HG02885 (cell line): ENCODE measurements around the gene HP1BP3.
"Not testable (repeated sequence)": the region's sequence is repeated elsewhere in the genome, so short reads cannot be mapped to it uniquely, and the experiment has no call there.

Source experiments
- ATAC-seq: cut with Tn5 transposase; IDR thresholded peaks from one replicate; pipeline ENCODE4 v1.9.1; 2021; ENCODE audit warnings: mild to moderate bottlenecking; ENCODE audit not compliant: unreplicated experiment, poor library complexity

HP1BP3 gene

GRCh38 chr1:20728371-20729154 lies 58.5 kb downstream of the HP1BP3 start:
- no peak for ATAC-seq

GRCh38 chr1:20727746-20728316 lies 59.3 kb downstream of the HP1BP3 start:
- no peak for ATAC-seq

- ATAC-seq = no peak
Observed at GRCh38 chr1:20726932-20727745, 60.0 kb downstream of the HP1BP3 start.

GRCh38 chr1:20726118-20726911 lies 60.8 kb downstream of the HP1BP3 start:
- no peak for ATAC-seq

GRCh38 chr1:20725189-20726117 lies 61.7 kb downstream of the HP1BP3 start:
- no peak for ATAC-seq

- no peak for ATAC-seq
Observed at GRCh38 chr1:20724364-20725188, 62.5 kb downstream of the HP1BP3 start.

- no peak for ATAC-seq
Observed at GRCh38 chr1:20723537-20724363, 63.4 kb downstream of the HP1BP3 start.

GRCh38 chr1:20723159-20723536 lies 64.0 kb downstream of the HP1BP3 start:
- ATAC-seq = no peak

- ATAC-seq = no peak
Observed at GRCh38 chr1:20721117-20722061, 65.7 kb downstream of the HP1BP3 start.

GRCh38 chr1:20720631-20721091 lies 66.4 kb downstream of the HP1BP3 start:
- ATAC-seq = no peak

GRCh38 chr1:20719871-20720620 lies 67.1 kb downstream of the HP1BP3 start:
- ATAC-seq = no peak

GRCh38 chr1:20719261-20719660 lies 67.8 kb downstream of the HP1BP3 start:
- ATAC-seq = no peak

- ATAC-seq = not testable (repeated sequence)
Observed at GRCh38 chr1:20718343-20718882, 68.7 kb downstream of the HP1BP3 start.

- no peak for ATAC-seq
Observed at GRCh38 chr1:20717452-20718342, 69.4 kb downstream of the HP1BP3 start, which contains the start of gene KIF17. KIF17 (minus strand) TSS chr1:20718007; CDS start chr1:20717706, 301 bp downstream.
